HG03378 (cell line): ENCODE data around the gene PAPPA.

ENCODE experiments used
- ATAC-seq: cut with Tn5 transposase; IDR thresholded peaks from one replicate; pipeline ENCODE4 v1.9.1; 2021; ENCODE audit warnings: mild to moderate bottlenecking, moderate library complexity; ENCODE audit not compliant: unreplicated experiment

The PAPPA gene

DNA sequence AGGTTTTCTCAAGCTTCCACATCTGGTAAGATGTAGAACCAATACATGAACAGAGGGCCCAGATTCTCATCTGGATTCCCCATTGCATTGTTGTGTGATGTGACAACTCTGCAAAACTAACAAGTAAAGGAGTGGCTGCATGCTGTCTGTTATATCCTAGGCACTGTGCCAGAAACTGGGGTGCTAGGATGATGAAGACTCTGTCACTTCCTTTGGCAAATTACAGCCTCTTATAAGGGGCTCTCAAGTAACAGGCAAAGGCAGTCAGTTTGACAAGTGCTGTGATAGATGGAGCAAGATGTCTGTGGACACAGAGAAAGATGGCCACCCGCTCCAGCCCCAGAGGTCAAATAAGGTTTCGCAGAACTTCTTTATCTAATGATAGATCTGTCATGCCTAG lies 115.7 kb downstream of the PAPPA start:
- no peak for ATAC-seq

DNA sequence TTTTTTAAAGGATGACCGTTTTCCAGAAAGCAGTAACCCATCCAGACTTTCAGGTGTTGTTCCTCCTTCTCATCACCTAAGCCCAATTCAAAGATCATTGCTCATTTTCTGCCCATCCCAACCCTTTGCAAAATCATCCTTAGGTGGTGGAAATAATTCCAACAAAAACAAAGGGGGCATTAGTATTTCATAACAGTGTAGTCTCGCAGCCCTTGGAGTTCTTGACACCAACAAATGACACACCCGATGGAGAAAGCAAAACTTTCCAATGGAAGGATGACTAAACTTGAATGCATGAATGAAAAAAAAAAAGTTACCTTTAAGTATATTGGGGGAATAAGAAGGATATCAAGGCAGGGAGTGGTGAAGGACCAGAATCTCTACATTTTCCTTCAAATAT lies 117.0 kb downstream of the PAPPA start:
- no peak for ATAC-seq

DNA sequence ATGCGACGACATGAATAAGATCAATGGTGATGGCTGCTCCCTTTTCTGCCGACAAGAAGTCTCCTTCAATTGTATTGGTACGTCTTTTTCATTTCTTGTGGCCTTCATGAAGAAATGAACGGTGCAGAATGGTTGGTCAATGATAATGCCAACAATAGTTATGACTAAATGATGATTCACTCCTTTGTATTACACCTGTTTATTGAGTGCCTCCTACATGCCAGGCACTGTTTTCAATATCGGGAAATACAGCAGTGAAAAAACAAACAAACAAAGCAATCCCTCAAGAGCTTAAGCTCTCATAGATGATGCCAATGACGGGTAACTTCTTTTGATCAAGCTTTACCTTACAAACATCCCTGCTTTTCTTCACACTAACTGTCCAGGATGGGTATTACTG lies 117.7 kb downstream of the PAPPA start:
- no peak for ATAC-seq

DNA sequence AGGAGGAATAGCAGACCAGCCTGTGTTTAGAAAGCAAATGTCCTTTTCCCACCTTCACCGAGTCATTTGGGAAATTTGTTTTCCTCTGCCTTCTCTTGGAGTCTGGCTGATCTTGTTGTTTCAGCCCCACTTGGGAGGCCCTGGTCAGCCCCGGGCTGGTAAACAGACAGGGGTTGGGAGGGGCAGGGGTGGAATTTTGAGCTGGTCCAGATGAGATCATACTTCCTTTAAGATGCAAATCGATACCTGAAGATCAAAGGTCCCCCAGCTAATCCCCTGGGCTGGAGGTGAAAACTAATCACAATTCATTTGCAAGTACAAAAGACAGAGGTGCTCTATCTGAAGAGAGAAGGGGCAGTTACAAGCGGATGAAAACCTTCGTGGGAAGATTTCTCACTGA lies 118.4 kb downstream of the PAPPA start:
- ATAC-seq, result no peak

DNA sequence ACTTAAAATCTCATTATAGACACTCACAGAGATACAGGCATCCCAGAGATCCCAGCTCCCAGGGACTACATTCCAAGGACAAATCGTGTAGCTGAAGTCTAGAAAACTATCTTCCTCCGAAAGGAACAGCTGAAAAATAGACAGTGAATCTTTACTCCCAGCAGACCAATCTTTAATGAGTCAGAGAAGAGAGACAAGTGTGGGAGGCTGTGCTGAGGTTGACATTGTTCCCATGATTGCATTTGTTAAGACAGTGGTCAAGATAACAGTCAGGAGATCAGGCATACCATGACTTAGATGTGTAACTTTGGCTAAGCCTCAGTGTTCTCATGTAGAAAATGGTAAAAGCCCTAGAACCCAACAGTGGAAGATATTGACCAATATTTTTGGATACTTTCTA lies 120.7 kb downstream of the PAPPA start:
- ATAC-seq, result no peak

DNA sequence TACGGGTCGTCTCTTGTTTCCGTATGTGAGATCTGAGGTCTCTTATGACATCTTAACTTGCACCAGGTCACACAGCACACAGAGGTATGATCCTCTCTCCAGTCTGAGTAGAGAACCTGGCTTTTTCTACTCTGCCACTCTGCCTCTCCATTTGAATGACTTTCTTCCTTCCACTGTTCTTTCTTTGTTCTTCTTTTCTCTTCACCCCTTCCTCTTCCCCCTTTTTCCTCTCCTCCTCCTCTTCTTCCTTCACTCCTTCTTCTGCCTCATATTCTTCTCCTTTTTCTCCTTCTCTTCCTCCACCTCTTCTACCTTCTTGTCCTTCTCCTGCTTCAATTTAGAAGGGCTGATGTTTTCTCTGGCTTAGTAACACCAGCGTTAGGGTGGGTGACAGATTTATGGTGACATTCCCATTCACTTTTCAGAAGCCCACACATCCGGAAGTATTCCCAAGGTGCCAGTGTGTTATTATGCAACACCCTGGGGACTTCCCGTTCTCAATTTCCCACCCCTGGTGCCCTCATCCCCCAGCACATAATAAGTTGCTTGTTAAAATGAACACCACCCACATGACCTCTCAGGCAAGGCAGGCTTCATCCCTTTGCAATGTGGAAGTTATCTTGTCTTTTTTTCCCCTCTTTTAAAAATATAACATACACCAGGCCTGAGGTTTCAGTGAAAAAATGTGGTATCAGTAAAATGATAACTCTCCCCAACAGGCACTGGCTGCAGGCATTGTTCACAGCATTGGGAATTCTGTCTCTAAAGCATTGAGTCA lies 122.0 kb downstream of the PAPPA start:
- ATAC-seq, result no peak

DNA sequence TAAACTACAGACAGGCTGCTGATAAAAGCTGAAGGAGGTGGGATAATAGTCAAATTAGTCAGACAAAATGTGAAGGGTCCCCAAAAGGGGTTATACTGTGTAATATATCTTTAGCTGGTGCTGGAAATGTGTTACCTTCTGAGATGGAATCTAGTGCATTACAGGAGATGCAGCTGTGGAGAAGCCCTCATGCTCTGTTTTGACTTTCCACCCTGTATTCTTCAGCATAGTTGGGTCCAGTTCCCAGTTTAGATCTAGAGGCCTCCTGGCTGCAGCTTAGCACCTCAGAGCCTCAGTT lies 122.6 kb downstream of the PAPPA start:
- ATAC-seq, result no peak

DNA sequence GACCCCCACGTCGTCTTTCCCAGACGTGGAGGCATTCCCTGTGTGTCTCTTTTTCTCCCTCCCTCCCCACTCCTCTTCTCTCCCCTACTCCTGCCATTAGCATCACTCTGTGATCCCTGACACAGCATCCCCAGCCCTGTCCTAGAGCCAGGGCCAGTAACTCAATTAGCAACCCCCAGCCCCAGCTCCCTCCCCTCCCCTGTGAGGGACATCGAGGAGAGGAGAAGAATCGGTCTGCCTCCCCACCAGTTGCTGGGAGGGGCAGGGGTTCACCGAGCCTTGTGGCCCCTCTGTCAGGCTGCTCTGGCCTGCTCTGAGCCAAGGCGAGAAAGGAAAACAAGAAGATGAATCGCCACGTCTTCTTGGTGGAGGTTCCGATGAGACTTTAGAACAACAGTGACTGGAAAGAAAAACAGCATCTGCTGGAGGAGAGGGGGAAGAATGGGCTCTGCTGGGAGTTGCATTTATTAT lies 123.1 kb downstream of the PAPPA start:
- ATAC-seq, result no peak

DNA sequence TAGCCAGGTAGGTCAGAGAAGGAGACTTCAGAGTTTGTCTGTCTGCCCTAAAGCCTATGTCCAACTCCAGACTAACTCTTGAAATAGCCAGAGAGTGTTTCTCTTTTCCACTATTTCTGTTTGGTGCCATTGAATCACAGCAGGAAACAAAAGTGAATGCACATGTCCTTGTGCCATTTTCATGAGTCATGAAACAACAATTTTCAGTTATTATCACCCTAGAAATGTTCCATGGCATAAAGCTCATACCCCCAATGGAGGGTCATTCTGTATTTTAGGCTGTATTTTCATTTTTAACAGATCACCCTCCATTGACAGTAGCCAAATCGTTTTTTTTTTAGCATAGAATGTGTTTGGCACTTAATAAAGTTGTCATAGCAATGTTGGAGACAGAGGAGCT lies 124.7 kb downstream of the PAPPA start:
- no peak for ATAC-seq

DNA sequence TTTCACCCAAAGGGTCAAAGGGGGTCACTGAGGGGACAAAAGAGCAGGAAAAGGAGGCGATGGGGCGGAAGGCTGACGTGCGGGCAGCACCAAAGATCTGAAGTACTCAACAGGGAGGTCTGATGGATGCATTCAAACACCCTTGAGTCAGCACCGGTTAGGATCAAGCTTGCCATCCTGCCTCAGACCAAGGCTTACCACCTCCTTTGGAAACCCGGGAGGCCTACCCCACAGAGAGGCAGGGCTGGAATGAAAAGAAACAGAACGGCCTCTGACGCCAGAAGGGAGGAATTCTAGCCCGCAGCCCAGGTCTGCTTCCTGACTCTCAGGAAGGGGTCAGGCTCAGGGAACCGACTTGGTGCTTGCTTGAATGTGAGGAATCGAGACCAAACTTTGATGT lies 125.6 kb downstream of the PAPPA start:
- no peak for ATAC-seq

DNA sequence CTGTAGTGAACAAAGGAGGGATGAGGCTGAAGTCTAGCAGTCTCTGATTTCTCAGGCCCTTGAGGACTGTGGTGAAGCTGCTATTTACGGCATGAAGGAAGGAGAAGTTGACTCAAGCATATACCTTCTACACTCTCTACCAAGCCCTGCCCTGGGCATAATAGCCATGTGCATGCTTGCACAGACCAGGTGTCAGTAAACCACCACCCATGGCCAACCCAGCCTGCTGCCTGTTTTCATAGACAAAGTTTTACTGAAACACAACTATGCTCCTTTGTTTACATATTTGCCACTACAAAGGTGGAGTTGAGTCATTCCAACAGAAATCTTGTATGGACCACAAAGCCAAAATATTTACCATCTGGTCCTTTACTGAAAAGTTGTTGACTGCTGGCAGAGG lies 126.9 kb downstream of the PAPPA start:
- ATAC-seq, result no peak

DNA sequence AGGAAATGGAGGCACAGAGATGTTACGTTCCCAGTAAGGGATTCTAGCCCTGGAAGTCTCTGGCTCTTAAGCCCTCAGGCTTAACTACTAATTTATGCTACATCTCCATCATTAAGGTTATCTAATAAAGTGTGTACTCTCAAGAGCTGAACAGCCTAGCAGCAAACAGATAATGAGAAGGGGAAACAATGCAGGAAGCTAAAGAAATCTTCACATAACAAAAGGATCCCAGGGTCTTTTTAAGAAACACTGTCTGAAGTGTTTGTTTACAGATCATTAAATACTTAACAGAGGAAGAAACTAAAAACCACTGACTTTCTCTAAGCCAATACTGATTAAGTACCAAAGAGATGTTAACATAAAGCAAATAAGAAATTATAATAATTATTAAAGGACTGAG lies 129.0 kb downstream of the PAPPA start:
- no peak for ATAC-seq

DNA sequence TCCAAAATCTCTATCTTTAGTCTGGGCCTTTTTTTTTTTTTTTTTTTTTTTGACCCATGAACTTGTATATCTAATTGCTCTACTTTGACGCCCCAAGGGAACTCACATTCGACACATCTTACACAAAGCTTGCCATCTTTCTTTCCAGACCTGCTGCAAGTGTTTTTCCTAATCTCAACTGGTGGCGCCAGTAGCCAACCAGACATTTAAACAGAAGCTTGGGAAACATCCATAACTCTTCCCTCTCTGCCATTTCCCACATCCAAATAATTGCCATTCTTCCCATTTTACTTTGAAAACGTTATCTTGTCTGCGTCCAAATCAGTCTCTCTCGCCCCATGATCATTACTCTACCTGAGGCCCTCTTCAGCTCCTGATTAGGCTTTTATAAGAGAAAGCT lies 130.9 kb downstream of the PAPPA start:
- no peak for ATAC-seq

DNA sequence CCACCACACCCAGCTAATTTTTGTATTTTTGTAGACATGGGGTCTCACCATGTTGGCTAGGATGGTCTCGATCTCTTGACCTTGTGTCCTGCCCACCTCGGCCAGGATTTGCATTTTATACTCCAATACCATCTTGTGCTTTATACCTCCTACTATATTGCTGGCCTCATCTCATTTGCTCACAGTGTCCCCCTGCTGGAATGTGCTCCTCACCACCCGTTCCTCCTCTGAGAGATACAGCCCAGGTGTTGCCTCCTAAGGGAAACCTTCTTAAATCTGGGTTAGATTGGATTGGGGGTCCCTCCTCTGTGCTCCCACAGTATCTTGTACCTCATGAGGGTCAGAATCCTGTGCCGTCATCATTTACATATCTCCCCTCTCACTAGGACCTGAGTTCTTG lies 131.7 kb downstream of the PAPPA start:
- no peak for ATAC-seq

DNA sequence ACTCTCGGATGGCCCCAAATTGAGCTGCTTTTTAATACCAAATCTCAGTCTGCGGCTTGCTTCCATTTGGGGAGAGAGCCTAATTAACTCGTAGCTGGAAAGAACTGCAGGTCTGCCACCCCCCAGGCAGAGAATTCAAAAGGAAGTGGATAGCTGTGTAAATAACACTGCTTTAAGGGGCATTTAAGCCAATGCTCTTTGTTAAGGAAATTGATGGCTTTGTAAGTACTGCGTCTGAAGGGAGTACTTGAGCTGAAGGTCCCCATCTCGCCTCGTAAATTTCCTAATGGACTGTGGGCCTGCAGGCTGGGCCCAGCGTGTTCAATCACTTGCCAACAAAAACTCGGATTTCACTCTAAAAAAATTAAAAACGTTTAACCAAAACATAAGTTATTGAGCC lies 132.7 kb downstream of the PAPPA start:
- ATAC-seq, result no peak

DNA sequence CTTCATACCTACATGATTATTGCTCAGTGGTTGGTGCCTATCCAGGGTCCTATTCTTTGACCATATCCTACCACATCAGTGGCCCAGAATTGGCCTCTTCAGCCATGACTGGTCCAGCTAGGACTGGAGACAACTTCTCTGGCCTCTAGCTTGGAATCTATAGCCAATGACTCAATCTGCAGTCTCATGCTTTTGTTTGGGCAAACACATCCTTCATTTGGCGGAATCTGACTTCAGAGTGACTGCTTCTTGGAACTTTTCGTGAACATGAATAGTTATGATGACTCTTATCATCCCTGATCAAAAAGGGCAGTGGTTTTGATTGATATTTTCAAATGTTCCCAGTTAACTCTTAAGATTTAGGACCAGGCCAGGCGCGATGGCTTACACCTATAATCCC lies 134.1 kb downstream of the PAPPA start:
- ATAC-seq, result no peak

DNA sequence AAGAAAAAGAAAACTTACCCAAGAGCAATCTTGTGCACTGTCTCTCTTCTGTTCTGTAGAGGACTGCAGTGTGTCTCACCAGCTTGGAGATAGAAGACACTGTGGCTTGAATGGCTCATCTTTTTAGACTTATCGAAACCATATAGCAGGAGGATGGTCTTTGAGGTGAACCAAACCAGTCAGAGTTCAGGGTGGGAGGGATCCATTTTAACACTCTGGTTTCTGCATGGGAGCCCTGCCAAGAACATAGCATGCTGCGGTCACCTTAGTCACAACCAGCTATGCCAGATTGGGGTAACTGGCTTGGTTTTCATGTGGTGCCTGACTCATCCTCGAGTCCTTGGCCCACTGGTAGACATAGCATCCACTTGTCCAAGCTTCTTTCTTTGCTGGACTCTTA lies 135.1 kb downstream of the PAPPA start:
- no peak for ATAC-seq

DNA sequence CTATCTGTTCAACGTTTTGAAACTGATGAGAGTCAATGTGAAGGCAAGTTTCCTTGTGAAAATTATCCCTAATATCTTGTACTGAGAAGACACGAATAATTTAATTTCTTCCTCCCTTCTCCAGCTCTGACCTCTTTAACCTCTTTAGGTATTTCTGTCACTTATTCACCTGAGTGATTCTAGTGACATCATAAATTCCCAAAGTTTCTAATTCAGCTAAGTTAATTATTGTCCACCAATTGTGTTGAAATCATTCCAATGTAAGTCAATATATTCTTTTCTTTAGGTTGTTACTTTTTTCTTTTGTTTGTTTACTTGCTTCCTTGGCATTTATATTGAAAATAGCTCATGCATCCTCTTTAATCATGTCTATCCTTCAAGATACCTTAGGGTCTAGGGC lies 143.8 kb downstream of the PAPPA start:
- no peak for ATAC-seq

DNA sequence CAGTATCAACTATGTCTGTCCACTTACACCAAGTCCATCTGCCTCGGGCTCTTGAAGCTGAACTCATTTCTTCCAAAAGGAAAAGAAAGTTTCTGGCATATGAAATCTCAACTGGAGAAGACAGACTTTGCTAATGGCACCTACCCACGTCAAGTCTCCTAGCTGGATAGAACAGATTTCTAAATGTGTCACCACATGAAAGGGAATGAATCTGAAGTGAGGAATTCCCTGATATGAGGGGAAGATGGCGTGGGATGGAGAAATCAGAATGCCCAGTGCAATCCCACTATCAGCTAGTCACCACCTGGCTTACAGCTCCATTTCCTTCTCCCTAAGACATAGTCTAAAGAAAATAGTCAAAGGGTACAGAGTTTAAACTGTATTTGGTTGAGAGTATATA lies 144.7 kb downstream of the PAPPA start:
- no peak for ATAC-seq

DNA sequence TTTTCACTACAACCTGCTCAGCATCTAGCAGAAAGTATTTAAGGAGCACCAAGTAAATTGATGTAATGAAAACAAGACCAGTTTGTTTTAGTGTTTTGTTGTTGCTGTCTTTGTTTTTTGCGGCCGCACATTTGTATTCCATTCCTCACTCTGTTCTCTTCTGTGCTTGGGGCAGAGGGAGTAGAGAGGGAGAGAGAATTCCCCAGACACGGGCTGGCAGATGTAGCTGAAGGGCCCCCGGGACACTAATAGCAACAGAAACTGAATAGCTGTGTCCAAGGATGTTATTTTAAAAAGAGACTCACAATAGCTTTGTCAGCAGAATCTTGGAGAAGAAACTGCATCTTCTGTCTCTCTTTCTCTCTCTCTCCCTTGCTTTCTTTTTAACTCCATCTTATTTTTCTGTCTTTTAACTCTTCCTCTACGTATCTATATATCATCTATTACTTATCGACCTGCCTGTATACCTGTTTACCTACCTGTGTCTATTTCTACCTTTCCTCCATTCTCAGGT lies 145.3 kb downstream of the PAPPA start:
- no peak for ATAC-seq

DNA sequence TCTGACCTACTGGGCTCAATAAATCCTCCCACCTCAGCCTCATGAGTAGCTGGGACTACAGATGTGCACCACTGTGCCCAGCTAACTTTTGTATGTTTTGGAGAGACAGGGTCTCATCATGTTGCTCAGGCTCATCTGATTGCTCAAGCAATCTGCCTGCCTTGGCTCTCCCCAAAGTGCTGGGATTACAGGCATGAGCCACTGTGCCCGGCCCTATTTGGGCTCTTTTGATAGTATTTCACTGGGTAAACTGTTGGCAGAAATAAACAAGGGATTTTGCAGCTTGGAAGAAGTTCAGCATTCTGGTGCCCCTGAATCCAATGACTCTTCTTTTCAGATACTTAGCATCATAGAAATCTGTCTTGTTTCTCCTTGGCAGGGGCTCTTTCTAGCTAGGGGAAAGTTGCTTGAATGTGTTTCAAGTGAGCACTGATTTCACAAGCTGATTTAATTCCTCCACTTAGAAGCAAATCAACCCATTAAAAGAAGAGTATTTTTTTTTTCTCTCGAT lies 146.8 kb downstream of the PAPPA start:
- no peak for ATAC-seq

DNA sequence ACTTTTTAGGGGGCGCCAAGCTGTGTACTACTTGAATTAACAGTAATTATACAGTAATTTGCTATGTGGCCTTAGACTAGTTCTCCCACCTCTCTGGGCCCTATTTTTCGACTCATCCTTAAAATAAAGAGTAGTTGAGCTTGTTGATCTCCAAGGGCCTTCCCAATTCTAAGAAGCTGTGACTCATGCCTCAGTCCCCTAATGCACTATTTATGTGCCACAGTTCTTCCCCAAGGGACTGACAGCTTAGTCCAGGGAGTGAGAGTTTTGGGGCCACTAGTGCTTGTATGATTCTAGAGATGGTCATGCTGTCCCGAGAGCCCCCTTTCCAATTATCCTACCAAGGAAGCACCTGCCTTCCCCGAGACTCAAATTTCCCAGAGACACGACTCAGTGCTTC lies 149.7 kb downstream of the PAPPA start:
- no peak for ATAC-seq
